PC-9 (cell line): Measurements from ENCODE around the gene LEKR1. TPM values are rescaled to one million over a fixed set of nuclear protein-coding genes. Genes with fewer than 3 reads are reported as not detected.

Experiments used
- BruUV-seq: library from RNA; stranded (reverse); fragments of 400-500 nt; replicated peaks from 2 replicates; lab custom pipeline; 2021; lab: Mats Ljungman, UMichigan
- CTCF ChIA-PET: fragments of 300-600 bp; sonication (Branson Sonifier 250); formaldehyde crosslinking; loops from one replicate; lab custom pipeline; 2022; ENCODE audit warnings: antibody characterized with exemption; lab: Charles Lee
- POLR2A ChIA-PET: fragments of 300-600 bp; sonication (Branson Sonifier 250); formaldehyde crosslinking; loops from one replicate; lab custom pipeline; 2022; ENCODE audit warnings: antibody characterized with exemption; ENCODE audit not compliant: unreplicated experiment; lab: Charles Lee
- DNase-seq, 2 experiments: peaks; one replicate each; pipeline versions ENCODE4 v3.0.0 to v3.0.0-alpha.2; 2015 to 2022; ENCODE audit warnings: mixed read lengths in 1 of 2
- H2AFZ ChIP-seq: fragments of 200-600 bp; sonication (generic); 2 replicates; pipeline ENCODE4 v1.8.1; 2017; ENCODE audit warnings: antibody characterized with exemption
- H3F3A ChIP-seq: fragments of 200-600 bp; sonication (generic); 2 replicates; pipeline ENCODE4 v1.8.1; 2017; ENCODE audit warnings: antibody characterized with exemption, mild to moderate bottlenecking, low read depth; ENCODE audit not compliant: insufficient read depth
- H3K27ac ChIP-seq: fragments of 200-600 bp; sonication (generic); 2 replicates; pipeline ENCODE4 v1.6.1; 2016; ENCODE audit warnings: mixed run types
- H3K27me3 ChIP-seq: fragments of 200-600 bp; sonication (generic); 2 replicates; pipeline ENCODE4 v1.6.1; 2016; ENCODE audit warnings: low read depth, mixed run types; ENCODE audit not compliant: insufficient read depth
- H3K36me3 ChIP-seq: fragments of 200-600 bp; sonication (generic); 2 replicates; pipeline ENCODE4 v1.6.1; 2016; ENCODE audit warnings: low read depth, mixed run types
- H3K4me1 ChIP-seq: fragments of 200-600 bp; sonication (generic); replicated peaks from 2 replicates; pipeline ENCODE4 v1.6.1; 2016; ENCODE audit warnings: mixed run types; ENCODE audit not compliant: insufficient read depth
- H3K4me2 ChIP-seq: fragments of 200-600 bp; sonication (generic); 2 replicates; pipeline ENCODE4 v1.6.1; 2017; ENCODE audit warnings: mixed run types
- H3K4me3 ChIP-seq: fragments of 200-600 bp; sonication (generic); 2 replicates; pipeline ENCODE4 v1.6.1; 2016; ENCODE audit warnings: mixed run types
- H3K79me2 ChIP-seq: fragments of 200-600 bp; sonication (generic); 2 replicates; pipeline ENCODE4 v1.6.1; 2017; ENCODE audit warnings: low read depth, mixed run types
- H3K9me2 ChIP-seq: fragments of 200-600 bp; sonication (generic); 2 replicates; pipeline ENCODE4 v1.8.1; 2017; ENCODE audit warnings: mild to moderate bottlenecking; ENCODE audit not compliant: insufficient read depth
- H3K9me3 ChIP-seq: fragments of 200-600 bp; sonication (generic); 2 replicates; pipeline ENCODE4 v1.8.1; 2016; ENCODE audit warnings: low read depth; ENCODE audit not compliant: insufficient read depth
- H4K20me1 ChIP-seq: fragments of 200-600 bp; sonication (generic); 2 replicates; pipeline ENCODE4 v1.8.1; 2017; ENCODE audit not compliant: insufficient read depth
- CTCF ChIP-seq: fragments of 200-600 bp; sonication (generic); conservative IDR thresholded peaks from 2 replicates; pipeline ENCODE4 v1.6.1; 2017; ENCODE audit warnings: mixed run types, antibody characterized with exemption, mild to moderate bottlenecking, moderate library complexity
- EZH2 ChIP-seq: fragments of 200-600 bp; sonication (generic); IDR thresholded peaks from 2 replicates; pipeline ENCODE4 v1.8.0; 2017; ENCODE audit warnings: antibody characterized with exemption, low read depth
- intact Hi-C: fragments of 100-400 bp; cut with micrococcal nuclease; formaldehyde crosslinking; loops from one replicate; pipeline ENCODE4 v1.10.0; 2022; ENCODE audit not compliant: unreplicated experiment
- total RNA-seq: library from RNA; stranded (reverse); gene quantifications from 2 replicates; pipeline ENCODE4 v1.2.3, GENCODE V29; 2021

The LEKR1 gene
- total RNA-seq, 1 experiment from 2014 or later: 3.9 TPM

GRCh38 chr3:157027861-157028745 is 201.9 kb downstream of the LEKR1 start:
- DNase-seq: no peak
- TF ChIP-seq EZH2: no peak
- no peak for TF ChIP-seq CTCF
- H4K20me1 ChIP-seq: no peaks in the 10 kb centered on the region
- H3K27me3 ChIP-seq: no peaks in the 10 kb centered on the region
- POLR2A ChIA-PET: no interaction called here
- no peaks in the 10 kb centered on the region for H3K79me2 ChIP-seq
- intact Hi-C loops: no loop called here
- no peaks in the 10 kb centered on the region; the same call in 1 of the 2 replicates for H3F3A ChIP-seq
- H3K9me3 ChIP-seq: no peaks in the 10 kb centered on the region
- H3K27ac ChIP-seq: no peak overlapping the region
- no peak overlapping the region for H2AFZ ChIP-seq
- no peaks in the 10 kb centered on the region for H3K36me3 ChIP-seq
- CTCF ChIA-PET: no interaction called here
- no peak overlapping the region for H3K4me2 ChIP-seq
- no peaks in the 10 kb centered on the region for H3K4me1 ChIP-seq
- H3K9me2 ChIP-seq: no peaks in the 10 kb centered on the region; the same call in 1 of the 2 replicates
- no peak overlapping the region for H3K4me3 ChIP-seq
- BruUV-seq: no TSS peak

GRCh38 chr3:157029365-157029790 is 203.2 kb downstream of the LEKR1 start:
- Histone ChIP-seq H2AFZ (0 out of 2 replicates have a peak overlapping the region, but pooled peaks have one; percentile 30), H3K4me2 (no peak overlapping the region), H4K20me1 (no peaks in the 10 kb centered on the region), H3K9me2 (no peaks in the 10 kb centered on the region; the same call in 1 of the 2 replicates), H3K4me1 (no peaks in the 10 kb centered on the region), H3K36me3 (no peaks in the 10 kb centered on the region), H3K27ac (no peak overlapping the region), H3K9me3 (no peaks in the 10 kb centered on the region), H3F3A (no peaks in the 10 kb centered on the region; the same call in 1 of the 2 replicates), H3K79me2 (no peaks in the 10 kb centered on the region), H3K4me3 (no peak overlapping the region), H3K27me3 (no peaks in the 10 kb centered on the region)
- CTCF ChIA-PET: no interaction called here
- no peak for TF ChIP-seq EZH2
- no peak for TF ChIP-seq CTCF
- intact Hi-C loops: no loop called here
- no TSS peak for BruUV-seq
- DNase-seq: no peak
- POLR2A ChIA-PET: no interaction called here

GRCh38 chr3:157030712-157031111 is 204.6 kb downstream of the LEKR1 start:
- no peaks in the 10 kb centered on the region for H3K9me3 ChIP-seq
- no peak for DNase-seq
- CTCF ChIA-PET: no interaction called here
- intact Hi-C loops: no loop called here
- no peaks in the 10 kb centered on the region for H3K4me1 ChIP-seq
- H3F3A ChIP-seq: no peaks in the 10 kb centered on the region; the same call in 1 of the 2 replicates
- H2AFZ ChIP-seq: no peak overlapping the region
- H3K9me2 ChIP-seq: no peaks in the 10 kb centered on the region; the same call in 1 of the 2 replicates
- no peaks in the 10 kb centered on the region for H3K36me3 ChIP-seq
- H4K20me1 ChIP-seq: no peaks in the 10 kb centered on the region
- H3K27me3 ChIP-seq: no peaks in the 10 kb centered on the region
- no peak overlapping the region for H3K4me2 ChIP-seq
- H3K4me3 ChIP-seq: no peak overlapping the region
- POLR2A ChIA-PET: no interaction called here
- TF ChIP-seq CTCF: no peak
- TF ChIP-seq EZH2: no peak
- no TSS peak for BruUV-seq
- no peaks in the 10 kb centered on the region for H3K79me2 ChIP-seq
- H3K27ac ChIP-seq: no peak overlapping the region
